Mucosa of descending colon (tissue), 3 donors: ENCODE measurements around the gene KLRC3. TPM values are rescaled to one million over a fixed set of nuclear protein-coding genes. Genes with fewer than 3 reads are reported as not detected.
"Not testable (repeated sequence)": the region's sequence is repeated elsewhere in the genome, so short reads cannot be mapped to it uniquely, and the experiment has no call there.

Experiments
- ATAC-seq: fragments of 200-7000 bp; cut with Tn5 transposase; one replicate; pipeline ENCODE4 v1.9.1; 2020; ENCODE audit warnings: mild to moderate bottlenecking, moderate library complexity
- DNase-seq, 3 donors: peaks; one replicate each; pipeline ENCODE4 v3.0.0-alpha.2; 2020
- H3K36me3 ChIP-seq: fragments of 200-600 bp; one replicate; pipeline ENCODE4 v1.8.0; 2021; ENCODE audit warnings: low read depth, mild to moderate bottlenecking
- H3K4me1 ChIP-seq: fragments of 200-600 bp; one replicate; pipeline ENCODE4 v1.8.0; 2021; ENCODE audit warnings: low read depth, mild to moderate bottlenecking
- H3K4me3 ChIP-seq: fragments of 200-600 bp; one replicate; pipeline ENCODE4 v1.8.0; 2021; ENCODE audit warnings: mild to moderate bottlenecking
- H3K9me3 ChIP-seq: fragments of 200-600 bp; one replicate; pipeline ENCODE4 v1.8.0; 2021; ENCODE audit warnings: mild to moderate bottlenecking
- CTCF ChIP-seq: fragments of 200-600 bp; IDR thresholded peaks from one replicate; pipeline ENCODE4 v1.8.0; 2022; ENCODE audit warnings: antibody characterized with exemption, mild to moderate bottlenecking
- intact Hi-C, 2 donors: fragments of 100-400 bp; cut with DNase I in 1 of 2; cut with micrococcal nuclease in 1 of 2; formaldehyde crosslinking; loops; one replicate each; pipeline versions ENCODE4 v1.11.0 to v1.11.1; 2022; cut with DNase I, micrococcal nuclease
- long read RNA-seq, 2 donors: library from polyadenylated mRNA; unstranded; transcript quantifications; one replicate each; pipeline ENCODE4 v2.0.0, GENCODE V29; 2019 to 2021
- total RNA-seq, 3 donors: library from RNA; stranded (reverse); fragmentation: NEBNext Ultra II Directional in 2 of 3; extraction: Animal tissue kit (Norgen Biotek cat#: 25700) in 2 of 3; gene quantifications; one replicate each; pipeline versions ENCODE4 v1.2.1 to v1.2.4, GENCODE V29; 2021 to 2023
- donor health status: DM: no; HTN: no; CAD: no; lungs with moderate emphysema.
- donor health status: DM: no; HTN: no; CAD: no.
- donor health status: DM: no; HTN: yes; CAD: no.

Gene KLRC3
- under 1 TPM; 0.54 to 0.81 (median 0.58) TPM for total RNA-seq
- long read RNA-seq, donor 1: 0 reads
- long read RNA-seq, donor 2: 0 reads

GRCh38 chr12:10420334-10420733 lies at the start of gene KLRC3:
KLRC3 (minus strand) TSS chr12:10420595; CDS start chr12:10420550, 45 bp downstream.
- peak; percentile 83 for ATAC-seq
- H3K4me1 ChIP-seq, DNase-seq, H3K4me3 ChIP-seq, H3K36me3 ChIP-seq, H3K9me3 ChIP-seq, intact Hi-C loops: not testable (repeated sequence)

GRCh38 chr12:10469701-10470100 lies 49.3 kb upstream of the KLRC3 start:
- intact Hi-C loops: no loop called here
- H3K4me3 ChIP-seq: no peak overlapping the region
- ATAC-seq: no peak
- H3K9me3 ChIP-seq: no peaks in the 10 kb centered on the region
- H3K36me3 ChIP-seq: no peaks in the 10 kb centered on the region
- no peak for DNase-seq
- TF ChIP-seq CTCF: no peak
- no peaks in the 10 kb centered on the region for H3K4me1 ChIP-seq

GRCh38 chr12:10466311-10466710 lies 45.9 kb upstream of the KLRC3 start:
- Histone ChIP-seq H3K36me3 (no peaks in the 10 kb centered on the region), H3K4me3 (no peak overlapping the region), H3K9me3 (no peaks in the 10 kb centered on the region), H3K4me1 (no peaks in the 10 kb centered on the region)
- intact Hi-C loops: no loop called here
- ATAC-seq: no peak
- no peak for DNase-seq
- TF ChIP-seq CTCF: no peak

- intact Hi-C loops: no loop called here
These were observed 37.4 kb upstream of the KLRC3 start for GRCh38 chr12:10457760-10458159.

GRCh38 chr12:10456856-10457255 lies 36.5 kb upstream of the KLRC3 start:
- Histone ChIP-seq H3K4me3 (no peak overlapping the region), H3K36me3 (no peaks in the 10 kb centered on the region), H3K9me3 (peaks cover 12% of the 10 kb centered on the region), H3K4me1 (peaks cover 5% of the 10 kb centered on the region)
- intact Hi-C loops: no loop called here
- DNase-seq: no peak
- no peak for ATAC-seq
- no peak for TF ChIP-seq CTCF

More at GRCh38 chr12:10457760-10458159, 37.4 kb upstream of the KLRC3 start:
- Histone ChIP-seq H3K9me3 (peaks cover 12% of the 10 kb centered on the region), H3K36me3 (no peaks in the 10 kb centered on the region), H3K4me3 (no peak overlapping the region), H3K4me1 (peaks cover 5% of the 10 kb centered on the region)
- TF ChIP-seq CTCF: no peak
- DNase-seq: no peak
- no peak for ATAC-seq

- no peaks in the 10 kb centered on the region for H3K36me3 ChIP-seq
- no peak overlapping the region for H3K4me3 ChIP-seq
- no peak for TF ChIP-seq CTCF
- DNase-seq (no peak), ATAC-seq (no peak)
- peaks cover 5% of the 10 kb centered on the region for H3K4me1 ChIP-seq
- peaks cover 12% of the 10 kb centered on the region for H3K9me3 ChIP-seq
- intact Hi-C loops: no loop called here
These were observed 35.4 kb upstream of the KLRC3 start for GRCh38 chr12:10455766-10456165.
